ENCODE measurements around the gene SCG3.
"Not testable (repeated sequence)": the region's sequence is repeated elsewhere in the genome, so short reads cannot be mapped to it uniquely, and the experiment has no call there.

DNA sequence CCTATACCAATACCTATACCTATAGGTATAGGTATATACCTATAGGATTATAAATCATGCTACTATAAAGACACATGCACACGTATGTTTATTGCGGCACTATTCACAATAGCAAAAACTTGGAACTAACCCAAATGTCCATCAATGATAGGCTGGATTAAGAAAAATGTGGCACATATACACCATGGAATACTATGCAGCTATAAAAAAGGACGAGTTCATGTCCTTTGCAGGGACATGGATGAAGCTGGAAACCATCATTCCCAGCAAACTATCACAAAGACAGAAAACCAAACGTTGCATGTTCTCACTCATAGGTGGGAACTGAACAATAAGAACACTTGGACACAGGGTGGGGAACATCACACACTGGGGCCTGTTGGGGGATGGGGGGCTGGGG is 32.7 kb upstream of the SCG3 start:
- TF ChIP-seq FOXM1 (IDR thresholded peaks at IDR 0.05; ENCODE audit: borderline replicate concordance); PKNOX1 (IDR thresholded peaks at IDR 0.05); ELF4 (IDR thresholded peaks at IDR 0.05); FOXA1 (IDR thresholded peaks at IDR 0.05); SP1 (IDR thresholded peaks at IDR 0.05); BHLHE40 (IDR thresholded peaks at IDR 0.05; ENCODE audit: borderline replicate concordance); ARNT (IDR thresholded peaks at IDR 0.05); CTBP1 (IDR thresholded peaks at IDR 0.05; ENCODE audit: borderline replicate concordance); FOXK2 (IDR thresholded peaks at IDR 0.05); SUZ12 (IDR thresholded peaks at IDR 0.05); HDGF (IDR thresholded peaks at IDR 0.05; ENCODE audit: borderline replicate concordance); ZNF384 (IDR thresholded peaks at IDR 0.05): not testable (repeated sequence)

All from HEK293T (cell line).